ENCODE data around the gene HMCN2. TPM values are rescaled to one million over a fixed set of nuclear protein-coding genes. Genes with fewer than 3 reads are reported as not detected.

Gene HMCN2
- total RNA-seq, 6 experiments from 2014 or later, result under 0.01 to 0.05 (median 0.02) TPM; not detected in 3

DNA sequence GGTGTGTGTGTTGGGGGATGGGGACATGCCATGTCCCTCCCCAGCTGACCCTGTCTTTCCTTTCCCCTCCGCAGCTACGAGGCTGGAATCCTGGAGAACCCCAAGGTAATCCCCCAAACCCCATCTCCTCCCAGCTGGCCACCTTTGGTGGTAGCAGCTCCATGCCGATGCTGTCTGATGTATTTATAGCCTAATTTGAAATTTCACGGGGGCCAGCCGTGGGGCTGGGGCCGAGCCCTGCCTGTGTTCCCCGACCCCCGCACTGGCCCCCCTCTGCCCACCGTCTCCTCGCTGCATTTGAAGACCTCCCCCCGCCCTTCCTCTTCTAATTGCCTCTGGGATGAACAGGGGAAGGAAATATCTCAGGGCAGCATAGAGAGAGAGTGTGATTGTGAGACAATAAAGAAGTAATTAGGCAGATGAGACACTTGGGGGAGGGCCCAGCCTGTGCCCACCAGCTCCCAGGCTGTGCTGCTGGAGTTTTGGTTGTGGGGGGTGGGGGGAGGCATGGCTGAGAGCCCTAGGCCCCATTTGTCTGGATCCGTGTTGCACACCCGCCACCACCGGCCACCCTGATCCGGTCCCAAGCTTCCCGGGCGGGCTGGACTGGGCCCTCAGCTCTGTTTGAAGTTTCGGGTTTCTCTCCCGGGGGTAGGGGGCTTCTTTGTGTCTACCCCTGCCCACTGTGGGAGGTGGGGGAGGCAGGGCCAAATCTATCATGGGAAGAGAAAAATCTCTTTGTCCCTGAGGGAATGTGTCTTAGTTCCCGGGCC is 206.0 kb downstream of the HMCN2 start:
- Mint-ChIP-seq H3K4me1 (ENCODE audit: low read depth) (no peaks in the 10 kb centered on the region), H3K27ac (no peak overlapping the region), H3K4me3 (no peak overlapping the region), H3K27me3 (ENCODE audit: insufficient read depth) (peaks cover 13% of the 10 kb centered on the region), H3K36me3 (ENCODE audit: low read depth) (no peaks in the 10 kb centered on the region), H3K9me3 (no peaks in the 10 kb centered on the region)
- DNase-seq, result no peak
- TF ChIP-seq, protein P1, sequence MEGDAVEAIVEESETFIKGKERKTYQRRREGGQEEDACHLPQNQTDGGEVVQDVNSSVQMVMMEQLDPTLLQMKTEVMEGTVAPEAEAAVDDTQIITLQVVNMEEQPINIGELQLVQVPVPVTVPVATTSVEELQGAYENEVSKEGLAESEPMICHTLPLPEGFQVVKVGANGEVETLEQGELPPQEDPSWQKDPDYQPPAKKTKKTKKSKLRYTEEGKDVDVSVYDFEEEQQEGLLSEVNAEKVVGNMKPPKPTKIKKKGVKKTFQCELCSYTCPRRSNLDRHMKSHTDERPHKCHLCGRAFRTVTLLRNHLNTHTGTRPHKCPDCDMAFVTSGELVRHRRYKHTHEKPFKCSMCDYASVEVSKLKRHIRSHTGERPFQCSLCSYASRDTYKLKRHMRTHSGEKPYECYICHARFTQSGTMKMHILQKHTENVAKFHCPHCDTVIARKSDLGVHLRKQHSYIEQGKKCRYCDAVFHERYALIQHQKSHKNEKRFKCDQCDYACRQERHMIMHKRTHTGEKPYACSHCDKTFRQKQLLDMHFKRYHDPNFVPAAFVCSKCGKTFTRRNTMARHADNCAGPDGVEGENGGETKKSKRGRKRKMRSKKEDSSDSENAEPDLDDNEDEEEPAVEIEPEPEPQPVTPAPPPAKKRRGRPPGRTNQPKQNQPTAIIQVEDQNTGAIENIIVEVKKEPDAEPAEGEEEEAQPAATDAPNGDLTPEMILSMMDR (IDR thresholded peaks at IDR 0.05), result no peak

DNA sequence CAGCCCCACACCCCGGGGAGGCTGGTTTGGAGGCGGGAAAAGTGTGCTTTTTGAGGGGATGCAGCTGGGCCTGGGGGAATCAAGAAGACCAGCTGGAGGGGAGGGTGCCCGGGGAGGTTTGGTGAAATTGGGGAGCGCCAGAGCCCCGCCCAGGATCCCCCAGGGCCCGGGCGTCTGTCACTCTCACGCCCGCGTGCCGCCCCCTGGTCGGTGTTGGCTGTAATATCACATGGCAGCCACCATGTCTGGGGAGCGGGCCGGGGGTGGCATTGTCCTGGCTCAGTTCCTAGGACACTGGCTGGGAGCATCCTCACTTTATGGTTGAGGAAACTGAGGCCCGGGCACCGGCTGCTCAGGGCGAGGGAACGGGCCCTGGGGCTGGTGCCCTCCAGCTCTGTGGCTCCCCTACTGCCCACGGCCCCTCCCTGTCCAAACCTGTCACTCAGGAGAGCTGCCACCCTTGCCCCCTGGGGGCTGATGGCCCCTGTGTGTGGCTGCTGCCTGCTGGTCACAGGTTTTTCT is 206.7 kb downstream of the HMCN2 start:
- Mint-ChIP-seq H3K4me3 (no peak overlapping the region), H3K9me3 (no peaks in the 10 kb centered on the region), H3K4me1 (ENCODE audit: low read depth) (no peaks in the 10 kb centered on the region), H3K27me3 (ENCODE audit: insufficient read depth) (peaks cover 13% of the 10 kb centered on the region), H3K27ac (no peak overlapping the region), H3K36me3 (ENCODE audit: low read depth) (no peaks in the 10 kb centered on the region)
- TF ChIP-seq, protein P1 (IDR thresholded peaks at IDR 0.05), result no peak
- no peak for DNase-seq

DNA sequence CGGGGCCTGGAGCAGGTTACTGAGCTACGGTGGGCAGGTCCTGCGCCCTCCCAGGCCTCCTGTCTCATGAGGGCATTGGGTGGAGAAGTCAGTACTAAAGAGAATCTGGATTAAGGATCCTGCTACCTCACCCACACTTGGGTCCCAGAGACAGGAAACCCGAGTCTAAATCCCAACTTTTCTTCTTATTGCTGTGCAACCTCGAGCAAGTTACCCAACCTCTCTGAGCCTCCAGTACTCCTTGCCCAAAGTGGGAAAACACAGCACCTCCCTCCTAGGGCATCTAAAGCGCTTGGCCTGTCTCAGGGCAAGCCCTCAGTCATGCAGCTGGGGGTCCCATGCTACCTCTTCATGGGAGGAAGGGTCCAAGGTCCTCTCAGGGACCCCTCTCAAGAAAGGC is 207.4 kb downstream of the HMCN2 start:
- H3K4me1 Mint-ChIP-seq (ENCODE audit: low read depth), result no peaks in the 10 kb centered on the region
- no peaks in the 10 kb centered on the region for H3K9me3 Mint-ChIP-seq
- no peak overlapping the region for H3K27ac Mint-ChIP-seq
- no peak overlapping the region for H3K4me3 Mint-ChIP-seq
- DNase-seq, result no peak
- H3K36me3 Mint-ChIP-seq (ENCODE audit: low read depth), result no peaks in the 10 kb centered on the region
- H3K27me3 Mint-ChIP-seq (ENCODE audit: insufficient read depth), result peaks cover 10% of the 10 kb centered on the region
- TF ChIP-seq, protein P1 (IDR thresholded peaks at IDR 0.05), result no peak

DNA sequence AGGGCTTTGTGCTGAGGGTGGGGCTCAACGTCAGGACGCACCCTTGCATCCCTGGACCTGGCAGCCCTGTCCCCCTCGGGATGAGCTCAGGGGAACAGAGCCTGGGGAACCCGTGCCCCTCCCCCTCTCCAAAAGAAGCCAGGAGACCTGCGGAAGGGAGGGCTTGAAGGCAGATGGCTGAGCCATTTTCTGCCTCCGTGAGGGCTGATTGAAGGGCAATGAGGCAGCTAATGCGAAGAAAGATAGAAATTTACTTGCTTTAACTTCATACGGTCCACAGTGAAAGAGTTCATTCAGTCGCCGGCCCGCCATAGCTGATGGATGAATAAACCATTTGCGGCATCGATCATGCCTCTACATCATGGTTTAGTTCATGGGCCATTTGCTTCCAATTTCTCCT is 208.0 kb downstream of the HMCN2 start:
- DNase-seq, result no peak
- H3K36me3 Mint-ChIP-seq (ENCODE audit: low read depth), result no peaks in the 10 kb centered on the region
- no peak overlapping the region for H3K4me3 Mint-ChIP-seq
- H3K4me1 Mint-ChIP-seq (ENCODE audit: low read depth), result no peaks in the 10 kb centered on the region
- H3K9me3 Mint-ChIP-seq, result no peaks in the 10 kb centered on the region
- peaks cover 10% of the 10 kb centered on the region for H3K27me3 Mint-ChIP-seq (ENCODE audit: insufficient read depth)
- TF ChIP-seq, protein P1 (IDR thresholded peaks at IDR 0.05), result no peak
- H3K27ac Mint-ChIP-seq, result no peak overlapping the region

DNA sequence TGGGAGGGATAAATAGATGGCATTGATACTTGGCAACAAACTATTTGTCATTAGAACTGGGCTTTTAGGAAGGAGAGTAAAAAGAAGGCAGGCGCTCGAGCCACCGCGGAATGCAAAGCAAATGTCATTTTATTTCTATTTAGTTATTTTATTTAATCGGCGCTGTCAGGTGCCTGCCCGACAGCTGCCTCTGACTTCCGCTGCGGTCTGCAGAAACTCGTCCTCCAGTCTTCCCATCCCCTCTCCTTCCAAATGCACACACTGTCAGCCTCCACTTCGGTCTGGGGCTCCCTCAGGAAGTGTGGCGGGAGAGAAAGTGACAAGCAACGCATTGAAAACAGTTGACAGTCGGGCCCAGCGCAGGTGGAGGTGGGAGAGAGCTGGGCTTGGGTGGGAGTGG is 208.5 kb downstream of the HMCN2 start:
- H3K27me3 Mint-ChIP-seq (ENCODE audit: insufficient read depth), result peaks cover 10% of the 10 kb centered on the region
- no peaks in the 10 kb centered on the region for H3K36me3 Mint-ChIP-seq (ENCODE audit: low read depth)
- no peak overlapping the region for H3K27ac Mint-ChIP-seq
- H3K4me3 Mint-ChIP-seq, result no peak overlapping the region
- H3K4me1 Mint-ChIP-seq (ENCODE audit: low read depth), result no peaks in the 10 kb centered on the region
- DNase-seq, result no peak
- TF ChIP-seq, protein P1 (IDR thresholded peaks at IDR 0.05), result no peak
- H3K9me3 Mint-ChIP-seq, result no peaks in the 10 kb centered on the region
